Choroid plexus epithelial cell (primary cell): ENCODE data around the gene ARPP19.

Source experiments
- DNase-seq: peaks from one replicate; pipeline ENCODE4 v3.0.0-alpha.2; 2010; ENCODE audit warnings: low read depth
- H3K4me3 ChIP-seq: 2 replicates; pipeline ENCODE4 v1.5.1; 2011; ENCODE audit warnings: low read depth, mild to moderate bottlenecking, control low read depth, low read length, moderate library complexity
- TF ChIP-seq, protein P1 (sequence below): conservative IDR thresholded peaks from 2 replicates; pipeline ENCODE4 v1.5.1; 2011; ENCODE audit warnings: low read depth, mild to moderate bottlenecking, control low read depth, inconsistent platforms, low read length, moderate library complexity

ARPP19 gene

DNA sequence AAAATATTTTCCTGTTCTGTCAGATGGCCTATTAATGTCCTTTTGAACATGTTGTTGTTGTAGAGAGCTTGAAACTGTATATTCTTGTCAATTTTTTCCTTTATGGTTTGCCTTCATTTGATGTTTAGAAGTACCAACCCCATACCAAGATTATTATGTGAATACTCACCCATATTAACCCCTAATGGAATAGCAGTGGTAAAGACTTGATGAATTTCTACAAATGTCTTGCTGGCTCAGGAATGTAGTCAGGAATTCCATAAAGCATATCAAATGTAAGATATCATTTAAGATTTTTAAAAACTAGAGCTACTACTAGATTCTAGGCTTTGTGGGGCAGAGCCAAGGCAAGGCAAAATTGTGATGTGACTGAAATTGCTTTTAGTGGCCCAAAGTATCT lies 70.1 kb downstream of the ARPP19 start:
- DNase-seq, result peak; percentile 30
- TF ChIP-seq, protein P1, sequence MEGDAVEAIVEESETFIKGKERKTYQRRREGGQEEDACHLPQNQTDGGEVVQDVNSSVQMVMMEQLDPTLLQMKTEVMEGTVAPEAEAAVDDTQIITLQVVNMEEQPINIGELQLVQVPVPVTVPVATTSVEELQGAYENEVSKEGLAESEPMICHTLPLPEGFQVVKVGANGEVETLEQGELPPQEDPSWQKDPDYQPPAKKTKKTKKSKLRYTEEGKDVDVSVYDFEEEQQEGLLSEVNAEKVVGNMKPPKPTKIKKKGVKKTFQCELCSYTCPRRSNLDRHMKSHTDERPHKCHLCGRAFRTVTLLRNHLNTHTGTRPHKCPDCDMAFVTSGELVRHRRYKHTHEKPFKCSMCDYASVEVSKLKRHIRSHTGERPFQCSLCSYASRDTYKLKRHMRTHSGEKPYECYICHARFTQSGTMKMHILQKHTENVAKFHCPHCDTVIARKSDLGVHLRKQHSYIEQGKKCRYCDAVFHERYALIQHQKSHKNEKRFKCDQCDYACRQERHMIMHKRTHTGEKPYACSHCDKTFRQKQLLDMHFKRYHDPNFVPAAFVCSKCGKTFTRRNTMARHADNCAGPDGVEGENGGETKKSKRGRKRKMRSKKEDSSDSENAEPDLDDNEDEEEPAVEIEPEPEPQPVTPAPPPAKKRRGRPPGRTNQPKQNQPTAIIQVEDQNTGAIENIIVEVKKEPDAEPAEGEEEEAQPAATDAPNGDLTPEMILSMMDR, result no peak
- H3K4me3 ChIP-seq, result no peak overlapping the region
